Measurements from ENCODE around the gene CADPS.

The CADPS gene

DNA sequence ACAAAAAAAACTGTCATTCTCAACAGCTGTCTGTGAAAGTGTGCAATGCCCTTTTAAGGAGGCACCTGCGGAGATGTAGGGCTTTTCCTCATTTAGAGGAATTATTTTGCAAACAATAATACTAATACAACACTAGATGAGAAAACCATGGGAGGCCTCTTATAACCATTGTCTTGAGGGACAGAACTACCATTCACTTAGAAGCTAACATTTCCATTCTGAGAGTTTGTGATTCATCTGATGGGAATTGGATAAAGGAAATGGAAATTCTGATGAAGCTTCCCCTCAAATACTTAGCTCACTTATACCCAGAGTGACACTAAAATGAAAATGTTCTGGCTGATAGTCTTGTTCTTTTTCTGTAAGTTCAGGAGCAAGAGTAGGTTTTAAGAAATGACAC is 147.7 kb downstream of the CADPS start:
- peaks cover 4 to 8% of the 10 kb centered on the region in 2 donors for H3K4me1 ChIP-seq (ENCODE audit: control insufficient read depth in 2 of 2, insufficient read depth in 2 of 2, low read length in 2 of 2)
- no peak overlapping the region for H3K27ac ChIP-seq (ENCODE audit: low read depth in 2 of 2, low read length in 2 of 2)
- no peaks in the 10 kb centered on the region for H3K9me3 ChIP-seq (ENCODE audit: control insufficient read depth in 2 of 2, low read length in 2 of 2)
- H3K4me3 ChIP-seq (ENCODE audit: low read length in 2 of 2), result no peak overlapping the region
- H3K27me3 ChIP-seq (ENCODE audit: control insufficient read depth in 2 of 2, insufficient read depth in 2 of 2, low read length in 2 of 2), result no peaks in the 10 kb centered on the region
- no peaks in the 10 kb centered on the region for H3K36me3 ChIP-seq (ENCODE audit: control insufficient read depth in 2 of 2, insufficient read depth in 2 of 2, low read length in 2 of 2)
- no peak overlapping the region for H3K9ac ChIP-seq (ENCODE audit: low read depth in 1 of 2, low read length in 2 of 2)

- H3K27ac ChIP-seq (ENCODE audit: low read depth in 2 of 2, low read length in 2 of 2), result no peak overlapping the region
- no peaks in the 10 kb centered on the region for H3K9me3 ChIP-seq (ENCODE audit: control insufficient read depth in 2 of 2, low read length in 2 of 2)
- H3K36me3 ChIP-seq (ENCODE audit: control insufficient read depth in 2 of 2, insufficient read depth in 2 of 2, low read length in 2 of 2), result no peaks in the 10 kb centered on the region
- no peak overlapping the region for H3K9ac ChIP-seq (ENCODE audit: low read depth in 1 of 2, low read length in 2 of 2)
- no peaks in the 10 kb centered on the region for H3K4me1 ChIP-seq (ENCODE audit: control insufficient read depth in 2 of 2, insufficient read depth in 2 of 2, low read length in 2 of 2)
- no peak overlapping the region for H3K4me3 ChIP-seq (ENCODE audit: low read length in 2 of 2)
- H3K27me3 ChIP-seq (ENCODE audit: control insufficient read depth in 2 of 2, insufficient read depth in 2 of 2, low read length in 2 of 2), result no peaks in the 10 kb centered on the region
Measured at GRCh38 chr3:62724503-62724902, 150.7 kb downstream of the CADPS start.

DNA sequence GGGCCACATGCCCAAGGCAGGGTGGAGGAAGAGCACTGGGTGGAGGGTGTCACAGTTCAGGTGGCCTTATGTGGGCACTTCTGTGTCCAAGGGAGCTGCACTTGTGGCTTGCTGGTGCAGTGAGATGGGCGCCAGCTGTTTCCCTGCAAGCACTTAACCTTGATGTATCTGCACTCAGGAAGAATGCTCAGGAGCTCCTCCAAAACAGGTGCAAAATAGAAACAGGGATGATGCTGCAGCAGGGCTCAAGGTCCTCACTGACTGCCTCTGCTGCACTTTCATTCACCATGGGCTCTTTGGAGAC is 151.3 kb downstream of the CADPS start:
- Histone ChIP-seq H3K4me3 (ENCODE audit: low read length in 2 of 2) (no peak overlapping the region), H3K27me3 (ENCODE audit: control insufficient read depth in 2 of 2, insufficient read depth in 2 of 2, low read length in 2 of 2) (no peaks in the 10 kb centered on the region), H3K9me3 (ENCODE audit: control insufficient read depth in 2 of 2, low read length in 2 of 2) (no peaks in the 10 kb centered on the region), H3K27ac (ENCODE audit: low read depth in 2 of 2, low read length in 2 of 2) (no peak overlapping the region), H3K9ac (ENCODE audit: low read depth in 1 of 2, low read length in 2 of 2) (no peak overlapping the region), H3K4me1 (ENCODE audit: control insufficient read depth in 2 of 2, insufficient read depth in 2 of 2, low read length in 2 of 2) (no peaks in the 10 kb centered on the region), H3K36me3 (ENCODE audit: control insufficient read depth in 2 of 2, insufficient read depth in 2 of 2, low read length in 2 of 2) (no peaks in the 10 kb centered on the region)

DNA sequence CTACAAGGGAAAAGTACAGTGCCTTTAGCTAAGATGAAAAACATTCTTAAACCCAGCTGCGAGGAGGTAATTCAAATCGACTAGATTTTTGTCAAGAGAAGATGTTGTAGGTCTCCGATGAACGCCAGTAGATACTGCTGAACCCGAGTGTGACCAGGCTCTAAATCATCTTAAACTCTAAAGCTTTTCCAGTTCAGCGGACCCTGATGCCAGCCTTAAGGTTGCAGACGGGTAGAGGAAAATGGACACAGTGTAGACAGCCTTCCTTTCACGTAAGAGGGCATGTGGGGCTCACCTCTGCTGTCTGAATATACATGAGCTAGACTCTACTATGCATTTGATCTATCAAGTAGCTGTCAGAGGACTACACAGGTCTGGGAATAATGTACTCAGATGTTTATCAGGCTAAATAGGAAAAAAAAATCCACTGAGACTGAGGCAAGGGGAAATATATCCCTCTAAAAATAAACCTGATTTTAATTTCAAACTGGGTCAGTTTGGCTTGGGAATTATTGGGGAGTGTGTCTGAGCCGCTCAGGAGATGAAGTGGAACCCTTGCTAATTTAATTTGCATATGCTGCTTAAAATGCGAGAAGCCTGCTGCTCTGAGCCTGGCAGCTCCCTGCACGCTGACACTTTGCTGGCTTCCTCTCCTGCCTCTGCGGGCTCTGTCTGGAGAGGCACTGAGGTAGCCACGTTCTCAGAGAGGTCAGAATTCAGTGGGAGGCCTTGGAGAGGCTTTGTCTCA is 151.9 kb downstream of the CADPS start:
- H3K4me1 ChIP-seq (ENCODE audit: control insufficient read depth in 2 of 2, insufficient read depth in 2 of 2, low read length in 2 of 2), result no peaks in the 10 kb centered on the region
- no peaks in the 10 kb centered on the region for H3K9me3 ChIP-seq (ENCODE audit: control insufficient read depth in 2 of 2, low read length in 2 of 2)
- no peak overlapping the region for H3K4me3 ChIP-seq (ENCODE audit: low read length in 2 of 2)
- H3K27ac ChIP-seq (ENCODE audit: low read depth in 2 of 2, low read length in 2 of 2), result no peak overlapping the region
- H3K36me3 ChIP-seq (ENCODE audit: control insufficient read depth in 2 of 2, insufficient read depth in 2 of 2, low read length in 2 of 2), result no peaks in the 10 kb centered on the region
- no peaks in the 10 kb centered on the region for H3K27me3 ChIP-seq (ENCODE audit: control insufficient read depth in 2 of 2, insufficient read depth in 2 of 2, low read length in 2 of 2)
- no peak overlapping the region for H3K9ac ChIP-seq (ENCODE audit: low read depth in 1 of 2, low read length in 2 of 2)

GRCh38 chr3:62722344-62722743 is 152.9 kb downstream of the CADPS start:
- H3K27me3 ChIP-seq (ENCODE audit: control insufficient read depth in 2 of 2, insufficient read depth in 2 of 2, low read length in 2 of 2), result no peaks in the 10 kb centered on the region
- no peak overlapping the region for H3K9ac ChIP-seq (ENCODE audit: low read depth in 1 of 2, low read length in 2 of 2)
- no peak overlapping the region for H3K27ac ChIP-seq (ENCODE audit: low read depth in 2 of 2, low read length in 2 of 2)
- no peaks in the 10 kb centered on the region for H3K36me3 ChIP-seq (ENCODE audit: control insufficient read depth in 2 of 2, insufficient read depth in 2 of 2, low read length in 2 of 2)
- H3K4me3 ChIP-seq (ENCODE audit: low read length in 2 of 2), result no peak overlapping the region
- no peaks in the 10 kb centered on the region for H3K9me3 ChIP-seq (ENCODE audit: control insufficient read depth in 2 of 2, low read length in 2 of 2)
- H3K4me1 ChIP-seq (ENCODE audit: control insufficient read depth in 2 of 2, insufficient read depth in 2 of 2, low read length in 2 of 2), result no peaks in the 10 kb centered on the region

GRCh38 chr3:62718515-62719320 is 156.5 kb downstream of the CADPS start:
- no peaks in the 10 kb centered on the region for H3K27me3 ChIP-seq (ENCODE audit: control insufficient read depth in 2 of 2, insufficient read depth in 2 of 2, low read length in 2 of 2)
- no peak overlapping the region for H3K9ac ChIP-seq (ENCODE audit: low read depth in 1 of 2, low read length in 2 of 2)
- no peaks in the 10 kb centered on the region for H3K36me3 ChIP-seq (ENCODE audit: control insufficient read depth in 2 of 2, insufficient read depth in 2 of 2, low read length in 2 of 2)
- H3K9me3 ChIP-seq (ENCODE audit: control insufficient read depth in 2 of 2, low read length in 2 of 2), result no peaks in the 10 kb centered on the region
- H3K4me3 ChIP-seq (ENCODE audit: low read length in 2 of 2), result no peak overlapping the region
- no peaks in the 10 kb centered on the region for H3K4me1 ChIP-seq (ENCODE audit: control insufficient read depth in 2 of 2, insufficient read depth in 2 of 2, low read length in 2 of 2)
- no peak overlapping the region for H3K27ac ChIP-seq (ENCODE audit: low read depth in 2 of 2, low read length in 2 of 2)

DNA sequence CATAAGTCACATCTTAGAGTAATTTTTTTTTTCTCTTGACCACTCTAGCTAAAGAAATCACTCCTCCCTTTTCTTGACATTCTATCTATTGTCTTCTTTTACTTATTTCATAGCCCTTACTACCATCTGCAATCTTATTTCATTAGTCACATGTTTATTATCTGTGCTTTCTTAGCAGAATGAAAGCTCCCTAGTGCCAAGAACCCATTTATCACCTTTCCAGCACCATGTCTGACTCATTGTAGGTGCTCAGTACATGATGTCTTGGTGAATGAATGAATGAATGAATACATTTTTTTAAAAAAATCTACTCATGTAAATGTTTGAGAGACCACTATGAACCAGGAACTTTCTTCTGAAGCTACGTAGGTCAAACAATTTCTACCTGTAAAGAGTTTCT is 157.2 kb downstream of the CADPS start:
- Histone ChIP-seq H3K9ac (ENCODE audit: low read depth in 1 of 2, low read length in 2 of 2) (no peak overlapping the region), H3K9me3 (ENCODE audit: control insufficient read depth in 2 of 2, low read length in 2 of 2) (no peaks in the 10 kb centered on the region), H3K4me3 (ENCODE audit: low read length in 2 of 2) (no peak overlapping the region), H3K36me3 (ENCODE audit: control insufficient read depth in 2 of 2, insufficient read depth in 2 of 2, low read length in 2 of 2) (no peaks in the 10 kb centered on the region), H3K4me1 (ENCODE audit: control insufficient read depth in 2 of 2, insufficient read depth in 2 of 2, low read length in 2 of 2) (no peaks in the 10 kb centered on the region), H3K27me3 (ENCODE audit: control insufficient read depth in 2 of 2, insufficient read depth in 2 of 2, low read length in 2 of 2) (no peaks in the 10 kb centered on the region), H3K27ac (ENCODE audit: low read depth in 2 of 2, low read length in 2 of 2) (no peak overlapping the region)

DNA sequence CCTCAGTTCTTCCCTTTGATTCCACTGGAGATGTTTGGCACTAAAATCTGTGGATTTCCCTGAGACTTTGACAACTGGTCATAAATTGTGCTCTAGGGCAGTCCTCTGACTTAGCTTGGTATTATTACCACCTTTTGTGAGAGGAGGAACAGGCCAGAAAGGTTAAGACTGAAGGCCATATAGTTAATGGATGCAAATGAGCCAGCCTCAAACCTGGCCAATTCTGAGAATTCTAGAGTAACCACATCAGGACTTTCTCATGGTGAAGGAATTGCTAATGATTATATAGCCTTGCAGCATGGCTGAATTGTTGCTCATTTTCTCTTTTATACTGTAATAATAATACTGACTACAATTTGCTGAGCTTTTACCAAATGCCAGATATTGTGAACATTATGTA is 162.5 kb downstream of the CADPS start:
- no peak overlapping the region for H3K4me3 ChIP-seq (ENCODE audit: low read length in 2 of 2)
- no peaks in the 10 kb centered on the region for H3K27me3 ChIP-seq (ENCODE audit: control insufficient read depth in 2 of 2, insufficient read depth in 2 of 2, low read length in 2 of 2)
- no peaks in the 10 kb centered on the region for H3K4me1 ChIP-seq (ENCODE audit: control insufficient read depth in 2 of 2, insufficient read depth in 2 of 2, low read length in 2 of 2)
- no peaks in the 10 kb centered on the region for H3K9me3 ChIP-seq (ENCODE audit: control insufficient read depth in 2 of 2, low read length in 2 of 2)
- no peak overlapping the region for H3K9ac ChIP-seq (ENCODE audit: low read depth in 1 of 2, low read length in 2 of 2)
- H3K36me3 ChIP-seq (ENCODE audit: control insufficient read depth in 2 of 2, insufficient read depth in 2 of 2, low read length in 2 of 2), result no peaks in the 10 kb centered on the region
- H3K27ac ChIP-seq (ENCODE audit: low read depth in 2 of 2, low read length in 2 of 2), result no peak overlapping the region

DNA sequence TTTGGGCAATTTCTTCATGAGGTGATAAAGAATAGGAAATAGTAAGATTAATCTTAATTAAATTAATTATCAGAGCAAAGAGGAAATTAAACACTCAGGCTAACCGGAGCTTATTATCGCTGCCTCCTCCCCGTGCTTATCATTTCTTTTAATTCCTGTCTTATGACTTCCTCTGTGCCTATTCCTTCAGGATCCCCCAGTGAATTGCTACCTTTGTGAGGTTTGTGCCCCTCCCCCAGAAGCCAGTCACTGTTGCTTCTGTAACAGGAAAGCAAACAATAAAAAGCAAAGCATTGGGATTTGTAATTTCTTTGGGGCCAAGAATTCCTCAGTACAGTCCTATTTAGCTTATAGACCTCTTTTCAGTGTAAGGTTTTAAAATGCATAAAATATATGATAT is 164.5 kb downstream of the CADPS start:
- no peaks in the 10 kb centered on the region for H3K36me3 ChIP-seq (ENCODE audit: control insufficient read depth in 2 of 2, insufficient read depth in 2 of 2, low read length in 2 of 2)
- no peaks in the 10 kb centered on the region for H3K4me1 ChIP-seq (ENCODE audit: control insufficient read depth in 2 of 2, insufficient read depth in 2 of 2, low read length in 2 of 2)
- H3K4me3 ChIP-seq (ENCODE audit: low read length in 2 of 2), result no peak overlapping the region
- H3K9ac ChIP-seq (ENCODE audit: low read depth in 1 of 2, low read length in 2 of 2), result no peak overlapping the region
- H3K9me3 ChIP-seq (ENCODE audit: control insufficient read depth in 2 of 2, low read length in 2 of 2), result no peaks in the 10 kb centered on the region
- no peak overlapping the region for H3K27ac ChIP-seq (ENCODE audit: low read depth in 2 of 2, low read length in 2 of 2)
- no peaks in the 10 kb centered on the region for H3K27me3 ChIP-seq (ENCODE audit: control insufficient read depth in 2 of 2, insufficient read depth in 2 of 2, low read length in 2 of 2)

- Histone ChIP-seq H3K4me1 (ENCODE audit: control insufficient read depth in 2 of 2, insufficient read depth in 2 of 2, low read length in 2 of 2) (no peaks in the 10 kb centered on the region), H3K4me3 (ENCODE audit: low read length in 2 of 2) (no peak overlapping the region), H3K9ac (ENCODE audit: low read depth in 1 of 2, low read length in 2 of 2) (no peak overlapping the region), H3K36me3 (ENCODE audit: control insufficient read depth in 2 of 2, insufficient read depth in 2 of 2, low read length in 2 of 2) (no peaks in the 10 kb centered on the region), H3K9me3 (ENCODE audit: control insufficient read depth in 2 of 2, low read length in 2 of 2) (no peaks in the 10 kb centered on the region), H3K27me3 (ENCODE audit: control insufficient read depth in 2 of 2, insufficient read depth in 2 of 2, low read length in 2 of 2) (no peaks in the 10 kb centered on the region), H3K27ac (ENCODE audit: low read depth in 2 of 2, low read length in 2 of 2) (no peak overlapping the region)
Measured at GRCh38 chr3:62708638-62709373, 166.4 kb downstream of the CADPS start.
